GM13977 (cell line): ENCODE data around the gene TNFRSF17.
A peak's percentile ranks its signal among the peaks of the same experiment; 100 is the strongest.

Experiments used
- DNase-seq: peaks from one replicate; pipeline ENCODE4 v3.0.0; 2012; ENCODE audit warnings: low spot score
- in situ Hi-C: fragments of 300-500 bp; cut with MboI; formaldehyde crosslinking; loops from one replicate; pipeline ENCODE4 v1.12.0; 2022; ENCODE audit warnings: low sequenced_read_pairs, low pct_unique_long_range_greater_than_20kb, mixed read lengths, inconsistent platforms; ENCODE audit not compliant: unreplicated experiment
- TF ChIP-seq, protein P1 (sequence below): IDR thresholded peaks from 2 replicates; pipeline ENCODE4 v1.5.1; 2012; ENCODE audit warnings: mild to moderate bottlenecking, control low read depth; ENCODE audit not compliant: insufficient read depth; ENCODE audit errors: extremely low read depth, missing control alignments

The TNFRSF17 gene

DNA sequence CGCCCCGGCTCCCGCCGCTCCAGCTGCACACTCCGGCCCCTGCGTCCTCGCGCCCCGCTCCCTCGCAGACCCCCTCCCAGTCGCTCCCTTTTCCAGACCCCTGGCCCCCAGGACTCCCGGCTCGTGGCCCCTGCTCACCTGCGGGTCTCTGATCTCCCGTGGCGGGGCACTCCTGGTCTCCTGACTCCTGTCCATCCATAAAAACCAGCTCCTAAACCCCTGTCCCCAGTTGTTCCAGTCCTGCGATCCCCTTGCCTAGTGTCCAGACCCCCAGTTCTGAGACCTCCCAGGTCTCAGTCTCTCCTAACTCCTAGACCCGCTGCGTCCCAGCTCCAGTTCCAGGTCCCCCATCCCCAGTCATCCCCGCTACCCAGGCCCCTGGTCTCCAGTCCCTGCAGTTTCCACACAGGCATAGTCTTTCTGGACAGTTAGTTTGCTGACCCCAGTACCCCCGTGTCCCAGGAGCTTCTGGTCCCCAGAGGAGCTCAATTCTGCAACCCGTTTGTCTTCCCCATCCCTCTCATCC lies 11.9 kb downstream of the TNFRSF17 start:
- TF ChIP-seq, protein P1, sequence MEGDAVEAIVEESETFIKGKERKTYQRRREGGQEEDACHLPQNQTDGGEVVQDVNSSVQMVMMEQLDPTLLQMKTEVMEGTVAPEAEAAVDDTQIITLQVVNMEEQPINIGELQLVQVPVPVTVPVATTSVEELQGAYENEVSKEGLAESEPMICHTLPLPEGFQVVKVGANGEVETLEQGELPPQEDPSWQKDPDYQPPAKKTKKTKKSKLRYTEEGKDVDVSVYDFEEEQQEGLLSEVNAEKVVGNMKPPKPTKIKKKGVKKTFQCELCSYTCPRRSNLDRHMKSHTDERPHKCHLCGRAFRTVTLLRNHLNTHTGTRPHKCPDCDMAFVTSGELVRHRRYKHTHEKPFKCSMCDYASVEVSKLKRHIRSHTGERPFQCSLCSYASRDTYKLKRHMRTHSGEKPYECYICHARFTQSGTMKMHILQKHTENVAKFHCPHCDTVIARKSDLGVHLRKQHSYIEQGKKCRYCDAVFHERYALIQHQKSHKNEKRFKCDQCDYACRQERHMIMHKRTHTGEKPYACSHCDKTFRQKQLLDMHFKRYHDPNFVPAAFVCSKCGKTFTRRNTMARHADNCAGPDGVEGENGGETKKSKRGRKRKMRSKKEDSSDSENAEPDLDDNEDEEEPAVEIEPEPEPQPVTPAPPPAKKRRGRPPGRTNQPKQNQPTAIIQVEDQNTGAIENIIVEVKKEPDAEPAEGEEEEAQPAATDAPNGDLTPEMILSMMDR = no peak
- in situ Hi-C loops = no loop called here
- DNase-seq = no peak

DNA sequence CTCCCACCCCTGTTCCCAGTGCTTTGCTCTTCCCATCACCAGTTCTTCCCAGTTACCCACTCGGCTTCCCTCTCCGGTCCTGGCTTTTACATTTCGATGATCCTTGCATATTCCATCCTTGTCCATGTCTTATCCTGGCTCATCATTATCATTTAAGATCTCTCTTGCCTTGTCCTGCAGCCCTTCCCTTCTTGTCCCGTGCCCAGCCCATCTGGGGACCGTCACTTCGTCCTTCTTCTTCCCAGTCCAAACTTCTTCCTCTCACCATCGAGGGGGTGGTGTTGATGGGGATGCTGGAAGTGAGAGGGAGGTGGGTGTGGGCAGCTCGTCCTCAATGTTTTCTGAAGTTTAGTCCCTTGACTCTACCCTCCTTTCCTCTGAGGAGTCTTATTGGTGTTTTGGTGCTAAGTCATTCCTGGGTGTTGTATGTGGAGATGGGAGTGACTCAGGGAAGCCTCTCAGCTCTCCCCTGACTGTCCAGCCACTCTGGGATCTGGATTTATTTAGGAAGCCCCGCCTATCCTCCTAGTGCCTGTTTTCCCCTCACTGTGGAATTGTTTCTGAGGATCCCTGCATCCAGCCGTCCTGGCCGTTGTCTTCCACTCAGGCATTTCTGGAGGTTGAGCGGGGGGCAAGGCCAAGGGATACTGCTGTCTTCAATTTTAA lies 12.5 kb downstream of the TNFRSF17 start:
- TF ChIP-seq, protein P1 = no peak
- in situ Hi-C loops = no loop called here
- no peak for DNase-seq

DNA sequence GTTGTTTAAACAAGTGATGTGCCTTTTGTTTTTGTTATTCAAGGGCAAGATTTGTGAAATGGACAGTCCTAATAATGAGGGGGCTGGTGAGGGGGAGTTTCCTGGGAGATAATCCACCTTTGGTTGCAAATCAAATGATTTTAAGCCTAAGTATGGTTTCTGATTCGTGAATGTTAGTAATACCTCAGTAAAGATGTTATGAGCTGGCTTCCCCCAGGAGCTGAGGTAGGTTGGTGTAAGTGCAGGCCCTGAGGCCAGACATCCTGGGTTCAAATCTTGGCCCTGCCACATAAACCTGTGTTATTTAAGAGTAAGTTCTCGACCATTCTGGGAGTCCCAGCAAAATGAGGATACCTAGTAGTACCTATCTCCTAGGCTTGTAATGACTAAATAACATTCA lies 13.1 kb downstream of the TNFRSF17 start:
- TF ChIP-seq, protein P1 = no peak
- no peak for DNase-seq
- in situ Hi-C loops = no loop called here

DNA sequence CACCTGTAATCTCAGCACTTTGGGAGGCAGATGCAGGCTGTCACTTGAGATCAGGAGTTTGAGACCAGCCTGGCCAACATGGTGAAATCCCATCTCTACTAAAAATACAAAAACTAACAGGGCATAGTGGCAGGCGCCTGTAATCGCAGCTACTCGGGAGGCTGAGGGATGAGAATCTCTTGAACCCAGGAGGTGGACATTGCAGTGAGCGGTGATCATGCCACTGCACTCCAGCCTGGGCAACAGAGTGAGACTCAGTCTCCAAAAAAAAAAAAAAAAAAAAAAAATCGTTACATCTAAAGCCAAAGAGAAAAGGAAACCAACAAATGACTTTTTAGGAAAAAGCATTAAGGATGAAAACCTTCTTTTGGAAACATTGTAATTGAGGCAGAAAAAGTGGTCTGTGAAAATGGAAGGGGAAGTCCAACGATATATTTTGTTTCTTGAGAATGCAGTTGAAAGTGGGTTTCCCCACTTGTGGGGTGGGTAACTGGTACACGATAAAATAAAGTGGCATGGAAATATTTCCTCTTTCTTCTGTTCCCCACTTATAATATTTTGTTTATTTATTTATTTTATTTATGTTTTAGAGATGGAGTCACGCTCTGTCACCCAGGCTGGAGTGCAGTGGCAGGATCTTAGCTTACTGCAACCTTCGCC lies 14.1 kb downstream of the TNFRSF17 start:
- TF ChIP-seq, protein P1 = no peak
- in situ Hi-C loops = no loop called here
- DNase-seq = no peak

DNA sequence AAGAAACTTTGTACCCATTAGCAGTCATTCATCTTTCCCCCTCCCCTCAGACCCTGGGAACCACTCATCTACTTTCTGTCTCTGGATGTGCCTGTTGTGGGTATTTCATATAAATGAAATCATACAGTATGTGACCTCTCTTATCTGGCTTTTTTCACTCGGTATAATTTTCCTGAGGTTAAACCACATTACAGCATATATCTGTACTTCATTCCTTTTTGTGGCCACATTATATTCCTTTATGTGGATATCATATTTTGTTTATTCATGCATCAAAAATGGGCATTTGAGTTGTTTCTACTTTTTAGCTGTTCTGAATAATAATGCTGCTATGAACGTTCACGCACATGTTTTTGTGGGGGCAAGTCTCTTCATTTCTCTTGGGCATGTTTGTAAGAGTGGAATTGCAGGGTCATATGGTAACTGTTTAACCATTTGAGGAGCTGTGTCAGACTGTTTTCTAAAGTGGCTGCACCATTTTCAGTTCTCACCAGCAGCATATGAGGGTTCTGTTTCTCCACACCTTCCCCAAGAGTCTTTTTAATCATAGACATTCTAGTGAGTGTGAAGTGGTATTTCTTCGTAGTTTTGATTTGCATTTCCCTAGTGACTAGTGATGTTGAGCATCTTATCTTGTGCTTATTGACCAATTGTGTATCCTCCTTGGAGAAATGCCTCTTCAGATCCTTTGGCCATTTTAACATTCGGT lies 15.3 kb downstream of the TNFRSF17 start:
- in situ Hi-C loops = no loop called here
- DNase-seq = peak; percentile 50
- TF ChIP-seq, protein P1 = no peak

- TF ChIP-seq, protein P1 = no peak
Measured at GRCh38 chr16:11985250-11985649, 20.2 kb downstream of the TNFRSF17 start.

More at GRCh38 chr16:11985250-11985649, 20.2 kb downstream of the TNFRSF17 start:
- DNase-seq = no peak
- in situ Hi-C loops = no loop called here
